ENCODE measurements around the gene SLC4A1.

The SLC4A1 gene

GRCh38 chr17:44267818-44268490 lies at the start of gene SLC4A1:
SLC4A1 (minus strand) TSS chr17:44268135; CDS start chr17:44262866, 5,269 bp downstream.
- H3K4me3 ChIP-seq (ENCODE audit: low read depth, low read length): no peak within 1 kb of the TSS
- DNase-seq (ENCODE audit: low read depth): no peak
- TF ChIP-seq CTCF (IDR thresholded peaks at IDR 0.05; ENCODE audit: control insufficient read depth, extremely low read depth, insufficient read depth): no peak

GRCh38 chr17:44317545-44317944 lies 49.6 kb upstream of the SLC4A1 start:
- H3K4me3 ChIP-seq (ENCODE audit: low read depth, low read length): no peak overlapping the region
- no peak for TF ChIP-seq CTCF (IDR thresholded peaks at IDR 0.05; ENCODE audit: control insufficient read depth, extremely low read depth, insufficient read depth)
- DNase-seq (ENCODE audit: low read depth): no peak

GRCh38 chr17:44315760-44316731 lies 48.1 kb upstream of the SLC4A1 start:
- TF ChIP-seq CTCF (IDR thresholded peaks at IDR 0.05; ENCODE audit: control insufficient read depth, extremely low read depth, insufficient read depth): no peak
- H3K4me3 ChIP-seq (ENCODE audit: low read depth, low read length): peak overlapping the region; percentile 48
- DNase-seq (ENCODE audit: low read depth): no peak

- H3K4me3 ChIP-seq (ENCODE audit: low read depth, low read length): peak overlapping the region; percentile 49
- TF ChIP-seq CTCF (IDR thresholded peaks at IDR 0.05; ENCODE audit: control insufficient read depth, extremely low read depth, insufficient read depth): no peak
- no peak for DNase-seq (ENCODE audit: low read depth)
These were observed 47.1 kb upstream of the SLC4A1 start for GRCh38 chr17:44314869-44315661.

- H3K4me3 ChIP-seq (ENCODE audit: low read depth, low read length): peak overlapping the region; percentile 49
- no peak for TF ChIP-seq CTCF (IDR thresholded peaks at IDR 0.05; ENCODE audit: control insufficient read depth, extremely low read depth, insufficient read depth)
- DNase-seq (ENCODE audit: low read depth): no peak
These were observed 46.6 kb upstream of the SLC4A1 start for GRCh38 chr17:44314524-44314868.

- no peak for TF ChIP-seq CTCF (IDR thresholded peaks at IDR 0.05; ENCODE audit: control insufficient read depth, extremely low read depth, insufficient read depth)
- H3K4me3 ChIP-seq (ENCODE audit: low read depth, low read length): no peak overlapping the region
- no peak for DNase-seq (ENCODE audit: low read depth)
These were observed 46.1 kb upstream of the SLC4A1 start for GRCh38 chr17:44314031-44314430.

Measured in LNCaP clone FGC (cell line).